Kidney (tissue), 14 donors: ENCODE measurements around the gene PRR35. TPM values are rescaled to one million over a fixed set of nuclear protein-coding genes. Genes with fewer than 3 reads are reported as not detected.
A peak's percentile ranks its signal among the peaks of the same experiment; 100 is the strongest.

Experiments
- DNase-seq, 5 donors: peaks; one replicate each; pipeline ENCODE4 v3.0.0-alpha.2; 2013 to 2020
- FAIRE-seq: peaks from 2 replicates; lab custom pipeline; 2012; peaks lifted over from hg19 to GRCh38; lab: Jason Lieb, UNC
- H3K27ac ChIP-seq, 2 donors: one replicate each; pipeline ENCODE4 v1.7.0; 2013; ENCODE audit warnings: low read depth in 2 of 2, low read length in 2 of 2, inconsistent platforms in 1 of 2
- H3K27me3 ChIP-seq: one replicate; pipeline ENCODE4 v1.7.1; 2013; ENCODE audit warnings: low read length, inconsistent platforms; ENCODE audit not compliant: control insufficient read depth, insufficient read depth
- H3K36me3 ChIP-seq, 3 donors: one replicate each; pipeline versions ENCODE4 v1.7.0 to v1.7.1; 2013; ENCODE audit warnings: low read length in 3 of 3, control low read depth in 1 of 3, inconsistent platforms in 1 of 3; ENCODE audit not compliant: insufficient read depth in 3 of 3, control insufficient read depth in 2 of 3
- H3K4me1 ChIP-seq, 3 donors: one replicate each; pipeline versions ENCODE4 v1.7.0 to v1.7.1; 2013; ENCODE audit warnings: low read length in 3 of 3, inconsistent platforms in 1 of 3, low read depth in 1 of 3; ENCODE audit not compliant: control insufficient read depth in 2 of 3, insufficient read depth in 2 of 3
- H3K4me3 ChIP-seq, 3 donors: one replicate each; pipeline versions ENCODE4 v1.7.0 to v1.8.1; 2013; ENCODE audit warnings: low read length in 3 of 3, control low read depth in 1 of 3, inconsistent platforms in 1 of 3
- H3K9ac ChIP-seq, 3 donors: one replicate each; pipeline versions ENCODE4 v1.7.0 to v1.7.1; 2013; ENCODE audit warnings: low read length in 3 of 3, control low read depth in 1 of 3, inconsistent platforms in 1 of 3
- H3K9me3 ChIP-seq, 3 donors: one replicate each; pipeline versions ENCODE4 v1.7.0 to v1.7.1; 2013; ENCODE audit warnings: low read length in 3 of 3, control low read depth in 1 of 3, inconsistent platforms in 1 of 3; ENCODE audit not compliant: control insufficient read depth in 2 of 3, insufficient read depth in 1 of 3
- CTCF ChIP-seq: IDR thresholded peaks from 3 replicates; pipeline ENCODE4 v1.5.1; 2012; ENCODE audit warnings: mild to moderate bottlenecking, moderate library complexity, borderline replicate concordance; ENCODE audit not compliant: insufficient read depth; ENCODE audit errors: extremely low read depth
- intact Hi-C: fragments of 100-400 bp; cut with DNase I; formaldehyde crosslinking; loops from one replicate; pipeline ENCODE4 v1.11.1; 2022
- polyA plus RNA-seq: library from polyadenylated mRNA; stranded (reverse); fragments of 350-450 nt; fragmentation: Illumina TruSeq; extraction: RNeasy Lipid Tissue Mini Kit (QIAGEN cat#74804); gene quantifications from one replicate; pipeline ENCODE4 v1.2.3, GENCODE V29; 2014; ENCODE audit warnings: low read depth, low replicate concordance; ENCODE audit not compliant: insufficient read depth
- total RNA-seq: library from RNA; stranded (reverse); fragmentation: NEBNext Ultra II Directional; extraction: Animal tissue kit (Norgen Biotek cat#: 25700); gene quantifications from one replicate; pipeline ENCODE4 v1.2.1, GENCODE V29; 2021
- donor health status: control.
- donor health status: control.
- donor health status: control.
- donor health status: control.
- donor health status: control.
- donor health status: DM: yes; HTN: yes; CAD: no.
- donor health status: Normal renal cell carcinoma (clear cell type).

The PRR35 gene
- total and polyA plus RNA-seq, 2 donors from 2014 or later: 1.8 to 24.4 TPM

GRCh38 chr16:588639-588888, 28.4 kb downstream of the PRR35 start:
- intact Hi-C loops: no loop called here
- TF ChIP-seq CTCF: no peak
- Histone ChIP-seq H3K27me3 (no peaks in the 10 kb centered on the region), H3K4me1 (peaks cover 6 to 46% (median 36%) of the 10 kb centered on the region in 3 donors), H3K9me3 (no peaks in the 10 kb centered on the region), H3K4me3 (peak overlapping the region; percentile 78 to 82 (median 79)), H3K9ac (peak overlapping the region; percentile 69 to 81 (median 70)), H3K27ac (peak overlapping the region; percentile 97 to 99), H3K36me3 (no peaks in the 10 kb centered on the region)
- FAIRE-seq: no peak
- DNase-seq: peak in 3 of 5 donors; percentile 72 to 79 (median 79)

- Histone ChIP-seq H3K36me3 (no peaks in the 10 kb centered on the region), H3K9me3 (no peaks in the 10 kb centered on the region), H3K27me3 (no peaks in the 10 kb centered on the region), H3K27ac (peak overlapping the region; percentile 97 to 99), H3K4me3 (peak overlapping the region; percentile 78 to 82 (median 81)), H3K9ac (peak overlapping the region; percentile 69 to 81 (median 73)), H3K4me1 (peaks cover 6 to 51% (median 38%) of the 10 kb centered on the region in 3 donors)
- intact Hi-C loops: no loop called here
- DNase-seq (peak; percentile 97 to 99 (median 98)), FAIRE-seq (no peak)
- TF ChIP-seq CTCF: no peak
Observed at GRCh38 chr16:588889-589657, 28.9 kb downstream of the PRR35 start.

GRCh38 chr16:589658-590187, 29.5 kb downstream of the PRR35 start, which contains the start of gene RAB40C:
TSS of gene RAB40C (plus strand) at chr16:590066. CDS start at chr16:590292, 226 bp downstream.
- DNase-seq (peak; percentile 98 to 100 (median 99)), FAIRE-seq (no peak)
- H3K9ac ChIP-seq: peak within 1 kb of the TSS; percentile 69 to 77 (median 73)
- H3K4me3 ChIP-seq: peak within 1 kb of the TSS; percentile 78 to 82 (median 81)
- TF ChIP-seq CTCF: peak; percentile 10
- H3K4me1 ChIP-seq: peaks cover 6 to 57% (median 38%) of the 10 kb centered on the region in 3 donors
- intact Hi-C loops: no loop called here
- H3K36me3 ChIP-seq: no peaks in the 10 kb centered on the region
- no peaks in the 10 kb centered on the region for H3K27me3 ChIP-seq
- peak within 1 kb of the TSS; percentile 97 to 99 for H3K27ac ChIP-seq
- H3K9me3 ChIP-seq: no peaks in the 10 kb centered on the region
